OCI-LY1 (cell line): ENCODE results near the gene OR52L1.

ENCODE experiments used
- H2AFZ ChIP-seq: fragments of 200-600 bp; sonication (generic), shearing (Covaris generic); 2 replicates; pipeline ENCODE4 v1.6.0; 2014; ENCODE audit warnings: antibody characterized with exemption, mild to moderate bottlenecking, low read length
- H3F3A ChIP-seq: fragments of 200-600 bp; sonication (generic), shearing (Covaris generic); 2 replicates; pipeline ENCODE4 v1.6.0; 2014; ENCODE audit warnings: mild to moderate bottlenecking, antibody characterized with exemption, low read length, moderate library complexity; ENCODE audit not compliant: insufficient read depth
- H3K27ac ChIP-seq: fragments of 200-600 bp; sonication (generic); 2 replicates; pipeline ENCODE4 v1.5.1; 2014; ENCODE audit warnings: low read length, mixed run types, mild to moderate bottlenecking, low read depth; ENCODE audit not compliant: poor library complexity, severe bottlenecking
- H3K27me3 ChIP-seq: fragments of 200-600 bp; sonication (generic); 2 replicates; pipeline ENCODE4 v1.6.0; 2014; ENCODE audit warnings: antibody characterized with exemption, mild to moderate bottlenecking, low read length, moderate library complexity; ENCODE audit not compliant: insufficient read depth
- H3K36me3 ChIP-seq: fragments of 200-600 bp; sonication (generic); 2 replicates; pipeline ENCODE4 v1.6.1; 2014; ENCODE audit warnings: mild to moderate bottlenecking, antibody characterized with exemption, low read length, moderate library complexity, mixed read lengths; ENCODE audit not compliant: insufficient read depth
- H3K4me1 ChIP-seq: fragments of 200-600 bp; sonication (generic); 2 replicates; pipeline ENCODE4 v1.5.1; 2014; ENCODE audit warnings: mild to moderate bottlenecking, low read length, moderate library complexity; ENCODE audit not compliant: insufficient read depth, severe bottlenecking
- H3K4me2 ChIP-seq: fragments of 200-600 bp; sonication (generic), shearing (Covaris generic); 2 replicates; pipeline ENCODE4 v1.6.1; 2014; ENCODE audit warnings: low read length
- H3K4me3 ChIP-seq: fragments of 200-600 bp; sonication (generic); 2 replicates; pipeline ENCODE4 v1.5.1; 2014; ENCODE audit warnings: low read length, low read depth, mild to moderate bottlenecking, mixed read lengths; ENCODE audit not compliant: poor library complexity, severe bottlenecking
- H3K79me2 ChIP-seq: fragments of 200-600 bp; shearing (Covaris generic); 2 replicates; pipeline ENCODE4 v1.6.1; 2016; ENCODE audit warnings: mixed run types, low read length, mixed read lengths; ENCODE audit not compliant: insufficient read depth
- H3K9ac ChIP-seq: fragments of 200-600 bp; sonication (generic), shearing (Covaris generic); 2 replicates; pipeline ENCODE4 v1.6.1; 2014; ENCODE audit warnings: mild to moderate bottlenecking, low read length, mixed read lengths
- H3K9me2 ChIP-seq: fragments of 200-600 bp; sonication (generic), shearing (Covaris generic); 2 replicates; pipeline ENCODE4 v1.6.1; 2014; ENCODE audit warnings: low read depth, mild to moderate bottlenecking, low read length, mixed read lengths
- H3K9me3 ChIP-seq: fragments of 200-600 bp; shearing (Covaris generic); 2 replicates; pipeline ENCODE4 v1.6.1; 2014; ENCODE audit warnings: low read length, mixed read lengths
- H4K20me1 ChIP-seq: fragments of 200-600 bp; sonication (generic), shearing (Covaris generic); 2 replicates; pipeline ENCODE4 v1.6.0; 2016; ENCODE audit warnings: mild to moderate bottlenecking, low read length; ENCODE audit not compliant: insufficient read depth
- EZH2 ChIP-seq: fragments of 200-600 bp; sonication (generic), shearing (Covaris generic); IDR thresholded peaks from 2 replicates; pipeline ENCODE4 v1.8.0; 2017; ENCODE audit warnings: borderline replicate concordance, mixed run types, mild to moderate bottlenecking, antibody characterized with exemption, low read length, moderate library complexity, mixed read lengths
- TF ChIP-seq, protein P1 (sequence below): fragments of 200-600 bp; sonication (generic), shearing (Covaris generic); IDR thresholded peaks from 2 replicates; pipeline ENCODE4 v1.5.1; 2017; ENCODE audit warnings: mild to moderate bottlenecking, antibody characterized with exemption, low read length, moderate library complexity, mixed read lengths

The OR52L1 gene

DNA sequence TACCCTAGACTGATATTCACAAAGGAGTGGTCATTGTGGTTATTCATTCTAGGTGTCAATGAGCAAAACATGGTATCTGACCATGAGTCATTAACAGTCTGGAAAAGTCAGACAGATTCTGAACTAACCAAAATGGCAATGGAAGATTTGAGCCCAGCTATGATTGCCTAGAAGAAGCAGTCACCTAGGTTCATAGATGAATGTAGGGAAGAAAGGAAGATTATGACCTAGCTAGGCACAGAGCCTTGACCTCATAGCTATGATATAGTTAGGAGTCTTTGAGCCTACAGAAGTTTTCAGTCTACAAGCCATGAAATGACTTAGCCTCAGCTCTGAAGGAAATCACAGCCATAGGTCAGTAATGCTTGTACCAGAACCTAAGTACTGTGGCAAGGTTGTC, 19.6 kb upstream of the OR52L1 start:
- Histone ChIP-seq H3F3A (no peaks in the 10 kb centered on the region), H2AFZ (no peak overlapping the region), H4K20me1 (no peaks in the 10 kb centered on the region), H3K9me3 (no peaks in the 10 kb centered on the region), H3K36me3 (no peaks in the 10 kb centered on the region), H3K27ac (no peak overlapping the region), H3K9me2 (no peaks in the 10 kb centered on the region), H3K27me3 (no peaks in the 10 kb centered on the region), H3K9ac (no peak overlapping the region), H3K4me1 (no peaks in the 10 kb centered on the region), H3K4me3 (no peak overlapping the region), H3K4me2 (no peak overlapping the region), H3K79me2 (no peaks in the 10 kb centered on the region)
- TF ChIP-seq, protein P1, sequence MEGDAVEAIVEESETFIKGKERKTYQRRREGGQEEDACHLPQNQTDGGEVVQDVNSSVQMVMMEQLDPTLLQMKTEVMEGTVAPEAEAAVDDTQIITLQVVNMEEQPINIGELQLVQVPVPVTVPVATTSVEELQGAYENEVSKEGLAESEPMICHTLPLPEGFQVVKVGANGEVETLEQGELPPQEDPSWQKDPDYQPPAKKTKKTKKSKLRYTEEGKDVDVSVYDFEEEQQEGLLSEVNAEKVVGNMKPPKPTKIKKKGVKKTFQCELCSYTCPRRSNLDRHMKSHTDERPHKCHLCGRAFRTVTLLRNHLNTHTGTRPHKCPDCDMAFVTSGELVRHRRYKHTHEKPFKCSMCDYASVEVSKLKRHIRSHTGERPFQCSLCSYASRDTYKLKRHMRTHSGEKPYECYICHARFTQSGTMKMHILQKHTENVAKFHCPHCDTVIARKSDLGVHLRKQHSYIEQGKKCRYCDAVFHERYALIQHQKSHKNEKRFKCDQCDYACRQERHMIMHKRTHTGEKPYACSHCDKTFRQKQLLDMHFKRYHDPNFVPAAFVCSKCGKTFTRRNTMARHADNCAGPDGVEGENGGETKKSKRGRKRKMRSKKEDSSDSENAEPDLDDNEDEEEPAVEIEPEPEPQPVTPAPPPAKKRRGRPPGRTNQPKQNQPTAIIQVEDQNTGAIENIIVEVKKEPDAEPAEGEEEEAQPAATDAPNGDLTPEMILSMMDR, result no peak
- no peak for TF ChIP-seq EZH2

DNA sequence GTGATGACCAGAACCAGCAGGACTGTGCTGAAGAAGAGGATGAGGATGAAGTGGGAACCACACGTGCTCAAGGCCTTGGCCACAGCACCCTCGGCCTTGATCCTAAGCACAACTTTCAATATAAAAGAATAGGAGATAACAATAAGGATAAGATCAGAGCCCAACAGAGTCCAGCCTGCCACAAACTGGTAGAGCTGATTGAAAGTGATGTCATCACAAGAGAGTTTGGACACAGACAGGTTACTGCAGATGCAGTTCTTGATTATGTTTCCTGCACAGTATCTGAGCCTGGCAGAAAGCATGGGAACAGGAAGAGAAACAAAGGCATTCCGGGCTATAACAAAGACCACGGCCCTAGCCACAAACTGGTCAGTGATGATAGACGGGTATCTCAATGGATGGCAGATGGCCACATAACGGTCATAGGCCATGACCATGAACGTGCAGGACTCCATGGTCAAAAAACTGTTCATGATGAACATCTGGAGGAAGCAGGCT, 15.5 kb upstream of the OR52L1 start:
- Histone ChIP-seq H2AFZ (no peak overlapping the region), H3K27ac (no peak overlapping the region), H3F3A (no peaks in the 10 kb centered on the region), H3K27me3 (no peaks in the 10 kb centered on the region), H4K20me1 (no peaks in the 10 kb centered on the region), H3K36me3 (no peaks in the 10 kb centered on the region), H3K9ac (no peak overlapping the region), H3K4me1 (no peaks in the 10 kb centered on the region), H3K79me2 (no peaks in the 10 kb centered on the region), H3K4me2 (no peak overlapping the region), H3K9me3 (no peaks in the 10 kb centered on the region), H3K4me3 (no peak overlapping the region), H3K9me2 (no peaks in the 10 kb centered on the region)
- TF ChIP-seq, protein P1, result no peak
- TF ChIP-seq EZH2, result no peak

DNA sequence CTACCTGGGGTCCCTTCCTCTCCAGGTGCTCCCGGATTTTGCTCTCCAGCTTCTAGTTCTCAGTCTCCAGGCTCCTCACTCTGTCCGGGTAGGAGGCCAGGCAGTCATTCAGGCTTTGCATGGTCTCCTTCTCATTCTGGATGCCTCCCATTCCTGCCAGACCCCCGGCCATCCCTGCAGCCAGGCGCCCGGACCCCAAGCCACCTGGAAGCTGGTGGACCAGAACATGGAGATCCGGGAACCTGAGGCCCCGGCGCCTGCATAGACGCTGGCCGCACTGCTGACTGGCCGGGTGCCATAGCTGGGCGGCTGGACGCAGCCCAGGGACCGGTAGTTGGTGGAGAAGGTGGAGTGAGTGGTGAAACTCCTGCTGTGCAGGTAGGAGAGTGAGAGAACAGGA, 8.0 kb upstream of the OR52L1 start:
- H3K9me2 ChIP-seq, result no peaks in the 10 kb centered on the region
- no peak overlapping the region for H3K27ac ChIP-seq
- no peaks in the 10 kb centered on the region for H3K9me3 ChIP-seq
- H3K9ac ChIP-seq, result no peak overlapping the region
- H3K4me3 ChIP-seq, result no peak overlapping the region
- H3K36me3 ChIP-seq, result no peaks in the 10 kb centered on the region
- H2AFZ ChIP-seq, result no peak overlapping the region
- no peaks in the 10 kb centered on the region for H4K20me1 ChIP-seq
- no peaks in the 10 kb centered on the region for H3F3A ChIP-seq
- H3K4me1 ChIP-seq, result no peaks in the 10 kb centered on the region
- H3K27me3 ChIP-seq, result no peaks in the 10 kb centered on the region
- TF ChIP-seq, protein P1, result no peak
- no peak for TF ChIP-seq EZH2
- no peaks in the 10 kb centered on the region for H3K79me2 ChIP-seq
- no peak overlapping the region for H3K4me2 ChIP-seq
